Aorta (tissue), 5 donors: ENCODE measurements around the gene ASB3. TPM values are rescaled to one million over a fixed set of nuclear protein-coding genes. Genes with fewer than 3 reads are reported as not detected.
"Not testable (repeated sequence)": the region's sequence is repeated elsewhere in the genome, so short reads cannot be mapped to it uniquely, and the experiment has no call there.

ENCODE experiments used
- ATAC-seq: fragments of 200-7000 bp; cut with Tn5 transposase; one replicate; pipeline ENCODE4 v1.9.1; 2022; ENCODE audit warnings: moderate library complexity; ENCODE audit not compliant: low FRiP score
- DNase-seq, 2 donors: peaks; one replicate each; pipeline ENCODE4 v3.0.0-alpha.2; 2020
- H3K27ac ChIP-seq, 2 donors: one replicate each; pipeline ENCODE4 v1.5.1; 2013; ENCODE audit warnings: low read length in 2 of 2, mild to moderate bottlenecking in 2 of 2, moderate library complexity in 2 of 2, control low read depth in 1 of 2, inconsistent platforms in 1 of 2, low read depth in 1 of 2
- H3K27me3 ChIP-seq, 2 donors: one replicate each; pipeline ENCODE4 v1.6.1; 2013; ENCODE audit warnings: control low read depth in 1 of 2, low read length in 1 of 2, mild to moderate bottlenecking in 1 of 2, moderate library complexity in 1 of 2; ENCODE audit not compliant: insufficient read depth in 2 of 2, control insufficient read depth in 1 of 2
- H3K36me3 ChIP-seq, 2 donors: one replicate each; pipeline ENCODE4 v1.6.1; 2013; ENCODE audit warnings: control low read depth in 1 of 2, low read length in 1 of 2, mild to moderate bottlenecking in 1 of 2; ENCODE audit not compliant: insufficient read depth in 2 of 2, control insufficient read depth in 1 of 2
- H3K4me1 ChIP-seq, 2 donors: one replicate each; pipeline ENCODE4 v1.6.1; 2013; ENCODE audit warnings: low read length in 2 of 2, control low read depth in 1 of 2, mild to moderate bottlenecking in 1 of 2, moderate library complexity in 1 of 2; ENCODE audit not compliant: insufficient read depth in 2 of 2, control insufficient read depth in 1 of 2
- H3K4me3 ChIP-seq, 2 donors: one replicate each; pipeline ENCODE4 v1.5.1; 2013; ENCODE audit warnings: low read length in 2 of 2, control low read depth in 1 of 2, mild to moderate bottlenecking in 1 of 2
- H3K9me3 ChIP-seq: one replicate; pipeline ENCODE4 v1.6.1; 2013; ENCODE audit warnings: mild to moderate bottlenecking, low read length; ENCODE audit not compliant: control insufficient read depth
- WGBS, 2 donors: extraction: QIAGEN DNeasy Blood & Tissue Kit; methylation state at CpG; one replicate each; pipeline ENCODE4 v1.1.7; 2013; 5-methylcytosine and 5-hydroxymethylcytosine counted together
- intact Hi-C, 2 donors: fragments of 100-400 bp; cut with DNase I; formaldehyde crosslinking; loops; one replicate each; pipeline versions ENCODE4 v1.14.2 to v1.15.0; 2022
- long read RNA-seq, 2 donors: library from polyadenylated mRNA; unstranded; transcript quantifications; one replicate each; pipeline ENCODE4 v2.0.0, GENCODE V29; 2020 to 2021
- polyA plus RNA-seq, 2 donors: library from polyadenylated mRNA; stranded (reverse); fragments of 200-250 nt; gene quantifications; one replicate each; pipeline ENCODE4 v1.2.3, GENCODE V29; 2013
- total RNA-seq, 2 donors: library from RNA; stranded (reverse); fragmentation: NEBNext Ultra II Directional; extraction: Animal tissue kit (Norgen Biotek cat#: 25700); gene quantifications; one replicate each; pipeline ENCODE4 v1.2.1, GENCODE V29; 2021
- donor health status: healthy with polysubstance abuse.
- donor health status: Bipolar disorder and iron deficiency.
- donor health status: DM: no; HTN: no; CAD: no.
- donor health status: DM: no; HTN: no; CAD: no.
- donor health status: DM: yes; HTN: yes; CAD: no.

The ASB3 gene, protein sequence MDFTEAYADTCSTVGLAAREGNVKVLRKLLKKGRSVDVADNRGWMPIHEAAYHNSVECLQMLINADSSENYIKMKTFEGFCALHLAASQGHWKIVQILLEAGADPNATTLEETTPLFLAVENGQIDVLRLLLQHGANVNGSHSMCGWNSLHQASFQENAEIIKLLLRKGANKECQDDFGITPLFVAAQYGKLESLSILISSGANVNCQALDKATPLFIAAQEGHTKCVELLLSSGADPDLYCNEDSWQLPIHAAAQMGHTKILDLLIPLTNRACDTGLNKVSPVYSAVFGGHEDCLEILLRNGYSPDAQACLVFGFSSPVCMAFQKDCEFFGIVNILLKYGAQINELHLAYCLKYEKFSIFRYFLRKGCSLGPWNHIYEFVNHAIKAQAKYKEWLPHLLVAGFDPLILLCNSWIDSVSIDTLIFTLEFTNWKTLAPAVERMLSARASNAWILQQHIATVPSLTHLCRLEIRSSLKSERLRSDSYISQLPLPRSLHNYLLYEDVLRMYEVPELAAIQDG
- 10 to 100 TPM; 14.4 to 26.7 TPM for total RNA-seq
- polyA plus RNA-seq, result 10 to 100 TPM in 1 of 2 donors, 1 to 10 TPM in 1; 3.6 to 11.3 TPM
- long read RNA-seq, donor 1, transcript ASB3-202 (9 exons, 1,734 nt), result minor isoform, 9 of 88 reads
- long read RNA-seq, donor 1, transcript ASB3-201 (10 exons, 2,214 nt), result major isoform, 55 of 88 reads
- long read RNA-seq, donor 1, partial matches to known transcripts, result 3 of 88 reads
- long read RNA-seq, donor 1, other reads (novel, unspliced or antisense), result 21 of 88 reads
- long read RNA-seq, donor 2, partial matches to known transcripts, result 1 of 5 reads
- long read RNA-seq, donor 2, other reads (novel, unspliced or antisense), result 0 of 5 reads

DNA sequence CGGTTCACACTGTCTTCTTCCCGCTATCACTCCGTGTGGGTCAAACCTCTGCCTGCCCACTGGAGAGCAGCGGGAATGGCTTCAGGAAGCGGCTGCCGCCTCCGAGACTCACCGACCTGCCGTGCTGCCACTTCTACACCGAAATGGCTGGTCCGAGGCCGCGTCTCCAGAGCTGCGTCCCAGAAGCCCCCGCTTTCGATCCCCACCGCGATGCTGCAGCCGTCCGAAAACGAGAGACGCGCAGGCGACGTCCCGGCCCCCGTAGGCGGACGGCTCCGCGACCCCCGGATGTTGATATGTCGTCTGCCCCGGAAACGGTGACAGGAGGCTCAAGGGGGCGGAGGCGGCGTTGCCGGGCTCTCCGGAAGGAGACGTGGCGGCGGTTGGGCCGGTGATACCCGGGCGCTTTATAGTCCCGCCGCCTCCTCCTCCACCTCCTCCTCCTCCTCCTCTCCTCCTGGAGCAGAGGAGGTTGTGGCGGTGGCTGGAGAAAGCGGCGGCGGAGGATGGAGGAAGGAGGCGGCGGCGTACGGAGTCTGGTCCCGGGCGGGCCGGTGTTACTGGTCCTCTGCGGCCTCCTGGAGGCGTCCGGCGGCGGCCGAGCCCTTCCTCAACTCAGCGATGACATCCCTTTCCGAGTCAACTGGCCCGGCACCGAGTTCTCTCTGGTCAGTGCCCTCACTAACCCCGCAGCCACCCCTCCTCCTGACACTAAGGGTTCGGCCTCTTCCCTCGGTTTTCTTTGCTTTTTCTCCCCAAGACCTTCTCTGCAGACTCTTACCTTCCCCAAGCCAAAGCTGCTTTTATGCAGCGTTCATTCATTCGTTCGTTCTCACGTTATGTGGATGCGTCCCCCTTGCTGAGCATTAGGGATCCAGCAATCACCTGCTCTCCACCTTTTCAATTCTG, at the start of gene ASB3, which contains the start of gene ERLEC1:
TSS of gene ASB3 (minus strand) at position 249 of the 909 bp plus-strand sequence. CDS start 21,381 bp downstream, outside the sequence.
TSS of gene ERLEC1 (plus strand) at position 340 of the 909 bp plus-strand sequence. CDS start at position 507, 167 bp downstream.
- Histone ChIP-seq H3K4me3 (peak within 1 kb of the TSS; percentile 70 to 83), H3K27ac (peak within 1 kb of the TSS in 1 of 2 donors; percentile 68), H3K36me3 (no peaks in the 10 kb centered on the region), H3K27me3 (no peaks in the 10 kb centered on the region), H3K4me1 (peaks cover 0 to 6% of the 10 kb centered on the region in 2 donors), H3K9me3 (no peaks in the 10 kb centered on the region)
- peak; percentile 95 to 97 for DNase-seq
- intact Hi-C loops, result loop anchor here in 1 of 2 donors (2.0 kb wide), 1 partner anchor 20 kb away; the partner anchor contains the start of gene CHAC2
- 0% methylated on average over 62 to 77 of the region's 77 CpGs for WGBS, 2 donors
- peak; percentile 98 for ATAC-seq

DNA sequence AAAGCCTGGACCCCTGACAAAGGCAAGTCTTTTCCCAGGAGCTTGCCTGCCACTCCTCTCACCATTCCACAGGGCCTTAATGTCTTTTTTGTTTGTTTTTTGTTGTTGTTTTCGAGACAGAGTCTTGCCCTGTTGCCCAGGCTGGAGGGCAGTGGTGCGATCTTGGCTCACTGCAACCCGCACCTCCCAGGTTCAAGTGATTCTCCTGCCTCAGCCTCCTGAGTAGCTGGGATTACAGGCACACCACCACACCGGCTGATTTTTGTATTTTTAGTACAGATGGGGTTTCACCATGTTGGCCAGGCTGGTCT, 43.2 kb upstream of the ASB3 start:
- H3K27ac ChIP-seq, H3K27me3 ChIP-seq, H3K36me3 ChIP-seq, H3K4me3 ChIP-seq, ATAC-seq, DNase-seq, H3K9me3 ChIP-seq, intact Hi-C loops, H3K4me1 ChIP-seq: not testable (repeated sequence)
- WGBS, 2 donors, result 87 to 93% methylated on average over 4 of the region's 4 CpGs

DNA sequence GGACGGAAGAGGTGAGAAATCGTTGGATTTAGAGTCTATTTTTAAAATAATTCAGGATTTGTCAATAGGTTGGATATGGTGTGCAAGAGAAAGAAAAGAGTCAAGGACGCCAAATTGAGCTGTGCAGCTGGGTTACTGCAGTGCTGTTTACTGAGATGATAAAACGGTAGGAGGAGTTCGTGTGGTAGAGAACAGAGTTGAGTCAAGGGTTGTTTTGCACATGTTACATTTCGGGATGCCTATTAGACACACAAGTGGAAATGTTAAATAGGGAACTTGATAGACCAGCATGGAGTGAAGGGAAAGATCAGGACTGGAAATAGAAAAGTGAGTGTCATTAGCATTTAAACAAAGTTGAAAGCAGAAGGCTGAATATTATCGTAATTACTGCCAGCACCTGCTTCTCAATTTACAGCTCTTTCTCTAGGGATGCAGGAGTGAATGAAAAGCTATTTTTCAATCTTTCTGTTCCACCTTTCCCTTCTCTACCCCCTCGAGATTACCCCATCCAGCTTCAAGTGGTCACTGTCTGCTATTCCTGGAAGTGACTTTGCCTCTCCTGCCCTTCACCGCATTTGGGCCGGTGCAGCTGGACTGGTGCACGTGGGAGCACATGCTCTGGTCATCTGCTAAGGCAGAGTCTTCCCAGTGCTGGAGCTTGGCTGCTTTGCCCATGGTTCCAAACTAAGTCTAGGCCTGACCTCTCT, 42.7 kb upstream of the ASB3 start:
- 86 to 89% methylated on average over 11 of the region's 11 CpGs for WGBS, 2 donors
- H3K27ac ChIP-seq, result no peak overlapping the region
- ATAC-seq (no peak), DNase-seq (no peak)
- no peaks in the 10 kb centered on the region for H3K27me3 ChIP-seq
- H3K4me3 ChIP-seq, result no peak overlapping the region
- H3K9me3 ChIP-seq, result no peaks in the 10 kb centered on the region
- intact Hi-C loops, result no loop called here
- no peaks in the 10 kb centered on the region for H3K4me1 ChIP-seq
- H3K36me3 ChIP-seq, result peaks cover 0 to 4% of the 10 kb centered on the region in 2 donors

DNA sequence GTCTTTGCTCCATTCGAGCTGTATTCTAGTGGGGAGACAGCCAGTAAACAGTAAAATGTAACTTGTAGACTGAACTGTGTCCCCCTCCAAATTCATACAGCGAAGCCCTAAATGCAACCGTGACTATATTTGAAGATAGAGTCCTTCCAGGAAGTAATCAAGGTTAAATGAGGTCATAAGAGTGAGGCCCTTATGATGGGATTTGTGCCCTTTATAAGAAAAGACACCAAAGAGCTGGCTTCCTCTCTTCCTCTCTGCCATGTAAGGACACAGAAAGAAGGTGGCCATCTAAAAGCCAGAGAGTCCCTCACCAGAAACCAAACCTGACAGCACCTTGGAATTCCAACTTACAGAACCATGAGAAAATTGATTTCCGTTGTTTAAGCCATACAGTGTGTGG, 41.6 kb upstream of the ASB3 start:
- H3K9me3 ChIP-seq, result no peaks in the 10 kb centered on the region
- DNase-seq, result no peak
- H3K4me1 ChIP-seq, result no peaks in the 10 kb centered on the region
- H3K36me3 ChIP-seq, result peaks cover 0 to 4% of the 10 kb centered on the region in 2 donors
- intact Hi-C loops, result no loop called here
- no peaks in the 10 kb centered on the region for H3K27me3 ChIP-seq
- ATAC-seq, result no peak
- H3K27ac ChIP-seq, result no peak overlapping the region
- no peak overlapping the region for H3K4me3 ChIP-seq
- WGBS, 2 donors, result 97 to 98% methylated on average over 4 of the region's 4 CpGs

DNA sequence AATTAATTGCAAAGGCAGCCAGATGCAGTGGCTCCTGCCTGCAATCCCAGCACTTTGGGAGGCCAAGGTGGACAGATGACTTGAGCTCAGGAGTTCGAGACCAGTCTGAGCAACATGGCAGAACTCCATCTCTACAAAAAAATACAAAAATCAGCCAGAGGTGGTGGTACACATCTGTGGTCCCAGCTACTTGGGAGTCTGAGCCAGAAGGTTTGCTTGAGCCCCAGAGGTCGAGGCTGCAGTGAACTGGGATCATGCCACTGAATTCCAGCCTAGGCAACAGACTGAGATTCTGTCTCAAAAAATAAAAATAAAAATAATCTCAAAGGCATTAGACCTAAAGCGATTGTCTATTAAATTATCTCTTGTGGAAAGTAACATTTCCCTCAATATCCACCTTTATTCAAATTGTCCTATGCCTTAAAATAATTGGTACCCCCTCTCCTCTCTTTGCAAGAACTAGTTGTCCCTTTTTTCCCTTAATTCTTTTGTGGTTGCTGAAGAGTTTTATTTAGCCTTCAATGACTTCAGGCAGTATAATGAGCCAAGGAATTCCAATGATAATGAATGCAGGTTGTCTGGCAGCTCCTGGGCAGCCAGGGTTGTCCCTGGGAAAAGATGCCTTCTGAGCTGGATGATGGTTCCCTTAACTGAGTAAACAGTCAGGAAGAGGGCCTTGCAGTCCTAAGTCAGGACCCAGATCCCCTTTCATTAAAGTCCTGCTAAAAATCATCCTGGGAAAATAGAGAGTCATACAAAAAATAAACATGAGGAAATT, 40.8 kb upstream of the ASB3 start:
- no peak for DNase-seq

DNA sequence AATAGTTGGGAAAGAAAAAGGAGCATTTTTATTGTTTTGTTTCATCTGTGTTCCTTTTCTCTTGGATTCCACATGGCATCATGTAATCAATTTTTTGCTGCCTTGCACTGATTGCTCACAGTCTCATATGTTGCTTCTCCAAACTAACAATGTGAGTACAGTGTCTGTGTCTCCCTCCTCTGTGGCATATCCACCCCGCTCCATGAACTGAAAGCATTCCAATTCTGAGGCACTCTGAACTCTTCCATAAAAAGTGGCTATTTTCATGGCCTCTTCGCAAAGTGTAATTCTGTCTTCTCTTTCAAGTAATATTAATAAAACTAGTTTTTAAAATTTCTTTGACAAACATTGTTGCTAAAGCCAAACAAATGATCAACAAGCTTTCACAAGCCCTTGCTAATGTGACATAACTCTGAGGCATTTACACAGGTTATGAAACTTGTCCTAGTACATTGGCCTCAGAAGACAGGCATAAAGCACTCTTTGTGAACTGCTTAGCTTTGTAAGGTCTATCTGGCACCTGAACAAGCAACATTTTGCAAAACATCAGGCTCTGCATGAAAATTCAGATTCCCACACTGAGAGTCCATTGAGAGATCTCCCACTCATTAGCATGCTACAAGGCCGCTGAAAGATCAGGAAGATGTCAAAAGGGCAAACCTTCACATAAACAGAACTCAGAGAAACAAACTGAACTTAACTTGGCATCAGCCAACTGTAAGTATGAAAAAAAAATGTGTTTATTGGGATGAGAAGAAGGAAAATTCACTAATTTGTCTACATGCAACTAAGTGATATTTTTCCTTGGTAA, 40.0 kb upstream of the ASB3 start:
- ATAC-seq (no peak), DNase-seq (no peak)
- intact Hi-C loops, result no loop called here
- Histone ChIP-seq H3K27ac (no peak overlapping the region), H3K4me3 (no peak overlapping the region), H3K36me3 (peaks cover 0 to 4% of the 10 kb centered on the region in 2 donors), H3K9me3 (no peaks in the 10 kb centered on the region), H3K4me1 (no peaks in the 10 kb centered on the region), H3K27me3 (no peaks in the 10 kb centered on the region)
- WGBS, 2 donors, result 72 to 79% methylated on average over 3 of the region's 3 CpGs

More for the DNA sequence above, 40.8 kb upstream of the ASB3 start:
- no peak for ATAC-seq
- no peaks in the 10 kb centered on the region for H3K9me3 ChIP-seq
- H3K36me3 ChIP-seq, result peaks cover 0 to 4% of the 10 kb centered on the region in 2 donors
- 84 to 89% methylated on average over 3 of the region's 3 CpGs for WGBS, 2 donors
- no peaks in the 10 kb centered on the region for H3K27me3 ChIP-seq
- no peak overlapping the region for H3K4me3 ChIP-seq
- no peaks in the 10 kb centered on the region for H3K4me1 ChIP-seq
- H3K27ac ChIP-seq, result no peak overlapping the region
- intact Hi-C loops, result no loop called here

DNA sequence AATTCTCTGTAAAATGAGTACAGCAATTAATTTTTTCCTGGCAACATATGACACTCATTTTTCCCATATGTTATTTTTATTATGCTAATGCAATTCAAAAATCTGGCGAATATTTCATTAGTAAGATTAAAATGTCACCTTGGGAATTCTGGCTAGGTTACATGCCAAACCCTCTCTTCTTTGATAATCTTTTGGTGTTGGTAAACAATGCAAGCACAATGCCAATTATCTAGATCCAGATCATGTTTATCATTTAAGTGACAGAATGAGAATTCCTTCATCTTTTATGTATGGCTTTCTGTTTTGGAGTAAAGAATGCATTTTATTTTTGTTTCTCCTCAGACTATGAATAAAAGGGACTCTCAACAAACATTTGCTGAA, 39.3 kb upstream of the ASB3 start:
- no peaks in the 10 kb centered on the region for H3K27me3 ChIP-seq
- H3K9me3 ChIP-seq, result no peaks in the 10 kb centered on the region
- H3K4me1 ChIP-seq, result no peaks in the 10 kb centered on the region
- H3K4me3 ChIP-seq, result no peak overlapping the region
- H3K36me3 ChIP-seq, result no peaks in the 10 kb centered on the region
- ATAC-seq (no peak), DNase-seq (no peak)
- WGBS, 2 donors, result 54 to 60% methylated on average over 1 of the region's 1 CpG
- intact Hi-C loops, result no loop called here
- H3K27ac ChIP-seq, result no peak overlapping the region
